AG09309 (cell line): ENCODE measurements around the gene GLE1.

ENCODE experiments used
- DNase-seq: peaks from one replicate; pipeline ENCODE4 v3.0.0-alpha.2; 2010; ENCODE audit warnings: low read depth
- H3K4me3 ChIP-seq: 2 replicates; pipeline ENCODE4 v1.5.1; 2011; ENCODE audit warnings: mild to moderate bottlenecking, low read depth, low read length, moderate library complexity; ENCODE audit not compliant: control insufficient read depth
- TF ChIP-seq, protein P1 (sequence below): IDR thresholded peaks from 2 replicates; pipeline ENCODE4 v1.5.1; 2011; ENCODE audit warnings: mild to moderate bottlenecking, low read depth, low read length, inconsistent platforms; ENCODE audit not compliant: insufficient read depth, control insufficient read depth; ENCODE audit errors: missing control alignments

Gene GLE1

DNA sequence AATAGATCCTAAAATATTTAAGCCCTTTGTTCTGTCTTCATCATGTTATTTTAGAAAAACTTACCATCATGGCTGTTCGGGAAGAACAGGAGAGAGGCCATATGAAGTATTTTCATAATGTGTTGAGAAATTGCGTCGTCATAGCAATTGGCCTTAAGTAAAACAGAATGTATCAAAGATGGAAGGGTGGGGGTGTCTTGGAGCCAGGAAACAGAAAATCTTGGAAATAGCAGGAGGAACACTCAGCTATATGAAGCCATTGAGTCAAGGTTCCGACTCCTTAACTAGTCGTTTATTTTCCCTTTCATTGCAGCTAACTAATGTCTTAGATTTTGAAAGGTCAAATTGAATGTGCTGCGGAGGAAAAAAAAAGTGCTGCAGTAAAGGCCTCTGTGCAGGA lies 49.2 kb downstream of the GLE1 start:
- TF ChIP-seq, protein P1, sequence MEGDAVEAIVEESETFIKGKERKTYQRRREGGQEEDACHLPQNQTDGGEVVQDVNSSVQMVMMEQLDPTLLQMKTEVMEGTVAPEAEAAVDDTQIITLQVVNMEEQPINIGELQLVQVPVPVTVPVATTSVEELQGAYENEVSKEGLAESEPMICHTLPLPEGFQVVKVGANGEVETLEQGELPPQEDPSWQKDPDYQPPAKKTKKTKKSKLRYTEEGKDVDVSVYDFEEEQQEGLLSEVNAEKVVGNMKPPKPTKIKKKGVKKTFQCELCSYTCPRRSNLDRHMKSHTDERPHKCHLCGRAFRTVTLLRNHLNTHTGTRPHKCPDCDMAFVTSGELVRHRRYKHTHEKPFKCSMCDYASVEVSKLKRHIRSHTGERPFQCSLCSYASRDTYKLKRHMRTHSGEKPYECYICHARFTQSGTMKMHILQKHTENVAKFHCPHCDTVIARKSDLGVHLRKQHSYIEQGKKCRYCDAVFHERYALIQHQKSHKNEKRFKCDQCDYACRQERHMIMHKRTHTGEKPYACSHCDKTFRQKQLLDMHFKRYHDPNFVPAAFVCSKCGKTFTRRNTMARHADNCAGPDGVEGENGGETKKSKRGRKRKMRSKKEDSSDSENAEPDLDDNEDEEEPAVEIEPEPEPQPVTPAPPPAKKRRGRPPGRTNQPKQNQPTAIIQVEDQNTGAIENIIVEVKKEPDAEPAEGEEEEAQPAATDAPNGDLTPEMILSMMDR: no peak
- peak overlapping the region; percentile 74 for H3K4me3 ChIP-seq
- peak; percentile 54 for DNase-seq

DNA sequence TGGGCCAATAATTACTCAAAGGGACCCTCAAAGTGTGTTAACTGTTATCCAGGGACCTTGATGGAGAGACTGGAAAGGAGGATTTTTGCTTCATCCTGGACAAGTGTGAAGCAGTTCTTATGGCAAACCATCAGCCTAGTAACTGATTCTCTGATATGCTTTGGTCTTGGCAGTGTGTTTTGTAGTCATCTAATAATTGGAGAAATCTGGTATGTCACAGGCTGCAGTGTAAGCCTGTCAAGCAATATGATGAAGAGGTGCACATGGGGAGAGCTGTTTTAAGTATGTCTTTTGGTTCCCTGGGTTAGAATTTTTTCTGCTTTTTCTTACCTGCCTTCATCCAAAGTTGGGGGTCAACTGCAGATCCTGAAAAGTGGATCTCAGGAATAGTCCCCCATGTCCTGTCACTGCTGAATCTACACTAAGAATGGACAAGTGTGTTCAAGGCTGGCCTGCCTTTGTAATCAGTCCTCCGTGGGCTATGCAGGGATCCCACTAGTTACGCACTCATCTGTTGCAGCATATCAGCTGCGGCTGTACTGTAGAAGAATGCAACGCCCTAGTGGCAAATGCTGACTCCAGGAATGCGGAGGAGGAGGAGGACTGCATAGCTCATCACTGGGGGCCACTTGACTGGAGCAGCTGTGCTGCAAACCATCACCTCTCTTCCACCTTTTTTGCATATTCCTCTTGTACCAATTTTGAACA lies 49.8 kb downstream of the GLE1 start:
- TF ChIP-seq, protein P1: peak; percentile 14
- peak; percentile 60 for DNase-seq
- peak overlapping the region; percentile 74 for H3K4me3 ChIP-seq

DNA sequence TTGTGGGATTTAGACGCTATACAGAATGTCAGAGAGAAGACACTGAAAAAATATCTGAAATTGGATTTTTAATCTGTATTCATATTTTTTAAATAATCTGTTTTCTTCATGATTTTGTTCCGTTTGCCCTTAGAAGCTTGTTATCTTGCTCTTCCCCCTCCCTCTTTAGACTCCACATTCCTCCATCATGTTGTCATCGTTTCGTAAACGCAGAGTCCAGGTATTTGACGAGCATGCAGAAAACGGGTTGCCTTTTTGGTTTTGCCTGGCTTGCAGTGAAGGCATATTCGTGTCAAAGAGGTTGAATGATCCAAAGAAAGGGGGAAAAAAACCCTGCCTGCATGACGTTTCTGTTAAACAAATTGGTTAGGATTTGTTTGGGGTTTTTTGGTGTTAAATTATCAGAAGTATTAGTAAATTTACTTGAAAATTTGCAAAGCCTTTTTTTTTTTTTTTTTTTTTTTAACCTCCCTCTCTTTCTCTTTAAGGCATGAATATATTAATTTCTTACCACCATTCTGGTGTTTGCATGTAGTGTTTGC lies 50.7 kb downstream of the GLE1 start:
- H3K4me3 ChIP-seq: peak overlapping the region; percentile 14
- TF ChIP-seq, protein P1: no peak
- DNase-seq: no peak

DNA sequence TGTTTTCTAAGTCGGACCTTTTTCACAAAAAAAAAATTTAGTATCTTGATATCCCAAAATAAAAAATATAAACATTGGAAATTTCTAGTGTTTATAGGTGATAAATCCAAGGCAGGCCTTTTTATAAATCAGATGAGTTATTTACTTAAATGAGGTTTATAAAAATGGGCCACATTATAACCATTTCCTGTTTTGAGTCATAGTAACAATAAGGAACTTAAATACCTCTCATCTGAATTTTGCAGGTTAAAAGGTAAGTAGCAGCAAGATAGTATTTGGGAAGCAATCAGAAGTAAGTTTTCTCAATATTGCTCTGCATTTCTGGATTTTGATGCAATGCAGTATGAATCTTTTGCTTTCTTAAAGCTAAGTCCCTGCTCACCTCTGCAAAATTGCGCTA lies 51.8 kb downstream of the GLE1 start:
- TF ChIP-seq, protein P1: no peak
- no peak overlapping the region for H3K4me3 ChIP-seq
- no peak for DNase-seq

DNA sequence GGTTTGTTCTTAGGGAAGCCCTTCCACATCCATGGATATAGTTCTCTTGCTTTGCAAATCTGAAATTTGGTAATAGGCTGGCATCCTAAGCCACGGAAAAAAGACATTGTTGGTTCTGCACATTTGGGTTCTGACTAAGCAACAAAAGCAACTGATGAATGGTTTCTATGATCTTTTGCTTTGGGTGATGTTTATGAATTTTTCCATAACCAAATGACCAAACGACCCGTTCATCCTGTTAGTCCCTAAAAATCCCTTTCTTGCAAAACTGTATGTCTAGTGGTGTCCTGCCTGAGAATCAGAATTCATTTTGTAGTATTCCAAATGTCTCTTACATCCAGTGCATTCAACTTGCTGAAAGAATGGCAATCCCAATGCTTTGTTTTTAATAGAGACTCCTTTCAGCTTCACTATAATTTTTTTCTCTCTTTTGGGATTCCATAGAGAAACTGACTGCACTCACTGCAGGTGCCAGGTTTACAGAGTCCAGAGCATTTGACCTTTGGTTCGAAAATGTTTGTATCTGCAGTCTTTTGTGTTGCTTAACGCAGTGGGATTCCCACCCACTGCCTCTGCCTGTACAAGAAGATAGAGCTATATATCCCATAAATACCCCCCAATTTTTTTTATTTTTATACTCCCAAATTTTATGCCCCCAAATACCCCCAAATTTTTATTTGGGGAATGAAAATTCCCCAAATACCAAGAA lies 52.6 kb downstream of the GLE1 start:
- DNase-seq: no peak
- H3K4me3 ChIP-seq: no peak overlapping the region
- TF ChIP-seq, protein P1: no peak

DNA sequence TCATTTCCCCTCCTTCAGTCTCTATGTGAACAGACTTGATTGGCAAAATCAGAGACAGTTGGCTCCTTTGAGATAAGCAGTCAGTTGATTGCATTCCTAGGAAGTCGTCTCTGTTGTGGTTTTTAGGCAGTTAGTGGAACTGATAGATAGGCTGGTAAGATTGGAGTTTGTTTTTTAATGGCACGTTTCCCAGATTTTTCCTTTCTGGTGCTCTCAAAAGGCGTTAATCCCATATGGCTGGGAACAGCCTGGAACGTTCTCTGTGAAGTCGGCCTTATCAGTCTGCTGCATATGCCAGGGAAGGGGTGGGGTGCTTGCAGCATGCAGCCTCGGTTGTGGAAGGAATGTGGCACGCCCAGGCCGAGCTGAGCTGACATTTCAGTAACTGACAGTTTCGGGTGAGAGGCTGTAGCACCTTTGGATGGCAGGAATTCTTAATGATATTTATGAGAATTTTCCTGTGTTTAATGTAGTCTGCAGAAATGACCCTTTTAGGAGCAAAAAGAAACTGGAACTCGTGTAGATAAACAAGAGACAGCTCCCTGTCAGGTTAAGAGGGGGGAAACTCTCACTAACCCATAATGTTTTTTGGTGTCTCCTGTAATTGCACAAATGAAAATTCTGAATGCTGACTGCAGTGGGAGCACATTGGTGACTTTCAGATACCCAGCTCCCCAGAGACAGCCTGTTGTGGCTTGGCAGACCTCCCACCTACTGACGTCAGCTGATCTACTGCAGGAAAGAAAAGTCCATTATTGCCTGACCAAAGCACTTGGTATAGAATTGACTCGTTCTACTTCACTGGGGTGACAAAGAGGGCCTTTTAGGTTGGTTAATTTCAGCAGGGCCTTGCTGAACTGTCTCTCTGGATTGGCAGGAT lies 54.2 kb downstream of the GLE1 start:
- peak; percentile 61 for DNase-seq
- peak overlapping the region; percentile 5 for H3K4me3 ChIP-seq
- TF ChIP-seq, protein P1: no peak
